ENCODE data around the gene ABCB1.

- TF ChIP-seq, protein P1, sequence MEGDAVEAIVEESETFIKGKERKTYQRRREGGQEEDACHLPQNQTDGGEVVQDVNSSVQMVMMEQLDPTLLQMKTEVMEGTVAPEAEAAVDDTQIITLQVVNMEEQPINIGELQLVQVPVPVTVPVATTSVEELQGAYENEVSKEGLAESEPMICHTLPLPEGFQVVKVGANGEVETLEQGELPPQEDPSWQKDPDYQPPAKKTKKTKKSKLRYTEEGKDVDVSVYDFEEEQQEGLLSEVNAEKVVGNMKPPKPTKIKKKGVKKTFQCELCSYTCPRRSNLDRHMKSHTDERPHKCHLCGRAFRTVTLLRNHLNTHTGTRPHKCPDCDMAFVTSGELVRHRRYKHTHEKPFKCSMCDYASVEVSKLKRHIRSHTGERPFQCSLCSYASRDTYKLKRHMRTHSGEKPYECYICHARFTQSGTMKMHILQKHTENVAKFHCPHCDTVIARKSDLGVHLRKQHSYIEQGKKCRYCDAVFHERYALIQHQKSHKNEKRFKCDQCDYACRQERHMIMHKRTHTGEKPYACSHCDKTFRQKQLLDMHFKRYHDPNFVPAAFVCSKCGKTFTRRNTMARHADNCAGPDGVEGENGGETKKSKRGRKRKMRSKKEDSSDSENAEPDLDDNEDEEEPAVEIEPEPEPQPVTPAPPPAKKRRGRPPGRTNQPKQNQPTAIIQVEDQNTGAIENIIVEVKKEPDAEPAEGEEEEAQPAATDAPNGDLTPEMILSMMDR (IDR thresholded peaks at IDR 0.05; ENCODE audit: low read depth, low read length), result no peak
- no peak for TF ChIP-seq EZH2phosphoT487 (IDR thresholded peaks at IDR 0.05; ENCODE audit: low read depth)
Measured at GRCh38 chr7:87456247-87456646, 144.4 kb downstream of the ABCB1 start.
